Measurements from ENCODE around the gene DDX28. TPM values are rescaled to one million over a fixed set of nuclear protein-coding genes. Genes with fewer than 3 reads are reported as not detected.
"Not testable (repeated sequence)": the region's sequence is repeated elsewhere in the genome, so short reads cannot be mapped to it uniquely, and the experiment has no call there.

Gene DDX28
- total and polyA plus RNA-seq, 2 of the 4 experiments (the other 2 are of a cell fraction) = 9.2 to 10.0 TPM

GRCh38 chr16:68013440-68013839, 9.6 kb downstream of the DDX28 start:
- CTCF ChIA-PET = interaction anchor here (0.6 kb wide), 1 partner anchor 79 kb away, joined by 4 read pairs; no protein-coding TSS in a partner anchor
- H3K4me2 ChIP-seq (ENCODE audit: low read depth, low read length) = no peak overlapping the region
- H3K56ac ChIP-seq (ENCODE audit: extremely low read depth, insufficient read depth, low read length) = no peak overlapping the region
- POLR2A ChIA-PET (ENCODE audit: unreplicated experiment) = no interaction called here
- no peak overlapping the region for H2BK5ac ChIP-seq (ENCODE audit: low read depth, low read length, poor library complexity, severe bottlenecking)
- no peak overlapping the region for H4K91ac ChIP-seq (ENCODE audit: insufficient read depth, low read depth, low read length)
- H3K9me1 ChIP-seq (ENCODE audit: insufficient read depth, low read length) = peaks cover 2% of the 10 kb centered on the region; the same call in 1 of the 2 replicates
- no peaks in the 10 kb centered on the region for H3K9me3 ChIP-seq (ENCODE audit: control insufficient read depth, insufficient read depth, low read length)
- BruUV-seq (replicated peaks) = no TSS peak
- no peak overlapping the region for H2BK120ac ChIP-seq (ENCODE audit: low read depth, low read length)
- H3K27ac ChIP-seq (ENCODE audit: insufficient read depth, low read length) = no peak overlapping the region
- H2AK9ac ChIP-seq (replicated peaks; ENCODE audit: low read depth, low read length, poor library complexity) = no peak overlapping the region
- no peak overlapping the region for H4K5ac ChIP-seq (ENCODE audit: low read depth, low read length)
- TF ChIP-seq USF2 (IDR thresholded peaks at IDR 0.05; ENCODE audit: low read depth, low read length) (no peak), RAD21 (IDR thresholded peaks at IDR 0.05; ENCODE audit: low read length) (no peak), FOS (IDR thresholded peaks at IDR 0.05; ENCODE audit: low read depth, low read length) (no peak), MAZ (IDR thresholded peaks at IDR 0.05; ENCODE audit: borderline replicate concordance, low read depth, low read length) (no peak), MAFK (IDR thresholded peaks at IDR 0.05; ENCODE audit: low read depth, low read length) (no peak), RFX5 (IDR thresholded peaks at IDR 0.05; ENCODE audit: low read depth, low read length) (no peak), RCOR1 (IDR thresholded peaks at IDR 0.05; ENCODE audit: insufficient replicate concordance, low read length) (no peak), BHLHE40 (IDR thresholded peaks at IDR 0.05; ENCODE audit: low read depth, low read length) (no peak)
- ATAC-seq (ENCODE audit: low read depth) = no peak
- no peaks in the 10 kb centered on the region for H3K4me1 ChIP-seq (ENCODE audit: control insufficient read depth, insufficient read depth, low read length)
- DNase-seq = no peak
- in situ Hi-C loops (cut with MboI; ENCODE audit: low sequenced_read_pairs) = no loop called here
- peaks cover 16% of the 10 kb centered on the region for H3K27me3 ChIP-seq (ENCODE audit: control insufficient read depth, insufficient read depth, low read length)
- no peak overlapping the region for H3K18ac ChIP-seq (ENCODE audit: low read depth, low read length)
- no peak overlapping the region for H2BK20ac ChIP-seq (ENCODE audit: low read depth, low read length)
- no peak overlapping the region for H3K4me3 ChIP-seq (ENCODE audit: insufficient read depth, low read depth, low read length)
- no peaks in the 10 kb centered on the region for H4K20me1 ChIP-seq (ENCODE audit: insufficient read depth, low read length)
- dilution Hi-C loops (cut with HindIII; ENCODE audit: low sequenced_read_pairs, unreplicated experiment) = no loop called here
- H3K14ac ChIP-seq (replicated peaks; ENCODE audit: low read depth, low read length) = no peak overlapping the region
- H2AK5ac ChIP-seq (ENCODE audit: low read depth, low read length) = no peak overlapping the region
- no peak overlapping the region for H3K9ac ChIP-seq (ENCODE audit: low read depth, low read length)
- no peak overlapping the region for H4K8ac ChIP-seq (ENCODE audit: low read depth in 2 of 2, low read length in 2 of 2)
- intact Hi-C loops (cut with micrococcal nuclease) = no loop called here
- no peaks in the 10 kb centered on the region for H3K36me3 ChIP-seq (ENCODE audit: control insufficient read depth, insufficient read depth, low read length)
- H3K23ac ChIP-seq (ENCODE audit: low read depth, low read length) = no peak overlapping the region
- no peaks in the 10 kb centered on the region for H3K79me1 ChIP-seq (ENCODE audit: low read depth in 1 of 2, low read length in 2 of 2)
- WGBS, 2 experiments (ENCODE audit: extremely low coverage in 2 of 2, insufficient read length in 1 of 2) = no CpG with 5 or more reads among the region's 1 CpG
- no peak overlapping the region for H3K4ac ChIP-seq (ENCODE audit: low read depth, low read length)
- no peak overlapping the region for H2AFZ ChIP-seq (replicated peaks; ENCODE audit: low read length, poor library complexity)
- no peak overlapping the region for H2BK15ac ChIP-seq (ENCODE audit: low read depth, low read length)

GRCh38 chr16:68009872-68010271, 13.2 kb downstream of the DDX28 start:
- ATAC-seq (ENCODE audit: low read depth); H2BK15ac ChIP-seq (ENCODE audit: low read depth, low read length); H4K5ac ChIP-seq (ENCODE audit: low read depth, low read length); H2AFZ ChIP-seq (replicated peaks; ENCODE audit: low read length, poor library complexity); POLR2A ChIA-PET (ENCODE audit: unreplicated experiment); H3K18ac ChIP-seq (ENCODE audit: low read depth, low read length); H4K20me1 ChIP-seq (ENCODE audit: insufficient read depth, low read length); DNase-seq; H2BK20ac ChIP-seq (ENCODE audit: low read depth, low read length); H3K27ac ChIP-seq (ENCODE audit: insufficient read depth, low read length); H3K9ac ChIP-seq (ENCODE audit: low read depth, low read length); H3K4me2 ChIP-seq (ENCODE audit: low read depth, low read length); in situ Hi-C loops (cut with MboI; ENCODE audit: low sequenced_read_pairs); H2AK9ac ChIP-seq (replicated peaks; ENCODE audit: low read depth, low read length, poor library complexity); H2AK5ac ChIP-seq (ENCODE audit: low read depth, low read length); H4K91ac ChIP-seq (ENCODE audit: insufficient read depth, low read depth, low read length); H2BK5ac ChIP-seq (ENCODE audit: low read depth, low read length, poor library complexity, severe bottlenecking); H3K4me3 ChIP-seq (ENCODE audit: insufficient read depth, low read depth, low read length); H3K4me1 ChIP-seq (ENCODE audit: control insufficient read depth, insufficient read depth, low read length); H3K79me1 ChIP-seq (ENCODE audit: low read depth in 1 of 2, low read length in 2 of 2); H3K9me1 ChIP-seq (ENCODE audit: insufficient read depth, low read length); H3K56ac ChIP-seq (ENCODE audit: extremely low read depth, insufficient read depth, low read length); BruUV-seq (replicated peaks); H3K9me3 ChIP-seq (ENCODE audit: control insufficient read depth, insufficient read depth, low read length); intact Hi-C loops (cut with micrococcal nuclease); H2BK120ac ChIP-seq (ENCODE audit: low read depth, low read length); H4K8ac ChIP-seq (ENCODE audit: low read depth in 2 of 2, low read length in 2 of 2); H3K36me3 ChIP-seq (ENCODE audit: control insufficient read depth, insufficient read depth, low read length); H3K14ac ChIP-seq (replicated peaks; ENCODE audit: low read depth, low read length); H3K4ac ChIP-seq (ENCODE audit: low read depth, low read length); H3K23ac ChIP-seq (ENCODE audit: low read depth, low read length); dilution Hi-C loops (cut with HindIII; ENCODE audit: low sequenced_read_pairs, unreplicated experiment): not testable (repeated sequence)
- 57% methylated on average over 1 of the region's 4 CpGs; no CpG with 5 or more reads in 1 of the 2 experiments for WGBS, 2 experiments (ENCODE audit: extremely low coverage in 2 of 2, insufficient read length in 1 of 2)
- peaks cover 16% of the 10 kb centered on the region for H3K27me3 ChIP-seq (ENCODE audit: control insufficient read depth, insufficient read depth, low read length)
- CTCF ChIA-PET = interaction anchor here (0.6 kb wide), 1 partner anchor 211 kb away, joined by 3 read pairs; no protein-coding TSS in a partner anchor
